GM10266 (cell line): Measurements from ENCODE around the gene INPP5A.

Experiments used
- DNase-seq: peaks from one replicate; pipeline ENCODE4 v3.0.0; 2012; ENCODE audit errors: extremely low spot score
- TF ChIP-seq, protein P1 (sequence below): IDR thresholded peaks from 2 replicates; pipeline ENCODE4 v1.5.1; 2012; ENCODE audit warnings: mild to moderate bottlenecking, low read depth; ENCODE audit not compliant: control insufficient read depth, insufficient read depth; ENCODE audit errors: missing control alignments

The INPP5A gene

GRCh38 chr10:132523561-132524442 lies 13.8 kb upstream of the INPP5A start:
- no peak for DNase-seq
- TF ChIP-seq, protein P1, sequence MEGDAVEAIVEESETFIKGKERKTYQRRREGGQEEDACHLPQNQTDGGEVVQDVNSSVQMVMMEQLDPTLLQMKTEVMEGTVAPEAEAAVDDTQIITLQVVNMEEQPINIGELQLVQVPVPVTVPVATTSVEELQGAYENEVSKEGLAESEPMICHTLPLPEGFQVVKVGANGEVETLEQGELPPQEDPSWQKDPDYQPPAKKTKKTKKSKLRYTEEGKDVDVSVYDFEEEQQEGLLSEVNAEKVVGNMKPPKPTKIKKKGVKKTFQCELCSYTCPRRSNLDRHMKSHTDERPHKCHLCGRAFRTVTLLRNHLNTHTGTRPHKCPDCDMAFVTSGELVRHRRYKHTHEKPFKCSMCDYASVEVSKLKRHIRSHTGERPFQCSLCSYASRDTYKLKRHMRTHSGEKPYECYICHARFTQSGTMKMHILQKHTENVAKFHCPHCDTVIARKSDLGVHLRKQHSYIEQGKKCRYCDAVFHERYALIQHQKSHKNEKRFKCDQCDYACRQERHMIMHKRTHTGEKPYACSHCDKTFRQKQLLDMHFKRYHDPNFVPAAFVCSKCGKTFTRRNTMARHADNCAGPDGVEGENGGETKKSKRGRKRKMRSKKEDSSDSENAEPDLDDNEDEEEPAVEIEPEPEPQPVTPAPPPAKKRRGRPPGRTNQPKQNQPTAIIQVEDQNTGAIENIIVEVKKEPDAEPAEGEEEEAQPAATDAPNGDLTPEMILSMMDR, result no peak

DNA sequence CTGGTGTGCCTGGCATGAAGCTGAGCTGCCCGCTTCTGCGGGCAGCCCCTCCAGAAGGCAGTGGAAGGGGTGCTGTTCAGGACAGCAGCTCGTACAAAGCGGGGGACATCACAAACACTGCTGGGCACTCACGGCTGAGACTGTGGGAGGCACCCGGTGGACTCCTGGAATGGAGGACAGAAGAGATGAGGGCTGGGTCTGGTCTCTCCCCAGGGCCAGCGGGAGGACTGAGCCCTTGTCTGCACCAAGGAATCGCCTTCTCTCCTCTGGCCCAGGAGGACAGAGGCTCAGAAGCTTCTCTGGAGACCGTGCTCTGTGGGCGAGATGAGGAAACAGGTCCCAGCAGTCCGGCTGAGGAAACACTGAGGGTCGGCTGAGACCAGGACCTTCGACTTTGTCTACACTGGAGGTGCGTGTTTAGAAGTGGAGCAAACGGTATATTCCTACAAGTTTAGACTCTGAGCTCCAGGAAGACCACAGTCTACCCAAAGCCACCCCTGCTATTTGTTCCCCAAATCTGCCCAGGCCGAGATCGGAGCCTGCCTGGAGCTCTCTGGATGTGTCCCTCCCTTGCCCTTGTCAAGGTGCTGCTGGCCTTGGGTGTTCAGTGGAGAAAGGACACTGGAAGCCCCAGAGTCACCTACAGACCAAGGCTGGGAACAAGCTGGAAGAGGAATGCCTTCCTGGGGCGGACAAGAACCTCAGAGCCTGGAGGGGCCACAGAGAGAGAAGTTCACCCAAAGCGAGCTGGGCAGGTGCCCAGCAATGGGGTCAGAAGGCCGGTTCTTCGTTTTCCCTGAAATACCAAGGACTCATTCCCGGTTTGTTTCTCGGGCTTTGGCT lies 12.9 kb upstream of the INPP5A start:
- TF ChIP-seq, protein P1, result no peak
- DNase-seq, result no peak

DNA sequence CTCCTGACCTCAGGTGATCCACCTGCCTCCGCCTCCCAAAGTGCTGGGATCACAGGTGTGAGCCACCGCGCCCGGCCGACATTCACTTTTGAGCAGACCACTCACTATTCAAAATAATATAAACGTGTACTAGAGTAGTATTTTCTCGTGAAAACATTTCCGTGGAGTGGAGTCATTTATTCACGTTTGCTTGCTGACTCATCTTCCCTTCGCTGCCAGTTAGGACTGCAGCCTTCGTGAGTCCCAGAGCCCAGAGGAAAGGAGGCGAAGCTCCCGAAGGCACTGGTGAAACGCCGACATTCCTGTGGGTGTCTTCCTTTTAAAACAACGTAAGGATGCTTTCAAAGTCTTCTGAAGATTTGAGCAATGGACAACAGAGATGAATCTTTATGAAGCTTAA lies 10.9 kb upstream of the INPP5A start:
- DNase-seq, result no peak
- TF ChIP-seq, protein P1, result no peak

DNA sequence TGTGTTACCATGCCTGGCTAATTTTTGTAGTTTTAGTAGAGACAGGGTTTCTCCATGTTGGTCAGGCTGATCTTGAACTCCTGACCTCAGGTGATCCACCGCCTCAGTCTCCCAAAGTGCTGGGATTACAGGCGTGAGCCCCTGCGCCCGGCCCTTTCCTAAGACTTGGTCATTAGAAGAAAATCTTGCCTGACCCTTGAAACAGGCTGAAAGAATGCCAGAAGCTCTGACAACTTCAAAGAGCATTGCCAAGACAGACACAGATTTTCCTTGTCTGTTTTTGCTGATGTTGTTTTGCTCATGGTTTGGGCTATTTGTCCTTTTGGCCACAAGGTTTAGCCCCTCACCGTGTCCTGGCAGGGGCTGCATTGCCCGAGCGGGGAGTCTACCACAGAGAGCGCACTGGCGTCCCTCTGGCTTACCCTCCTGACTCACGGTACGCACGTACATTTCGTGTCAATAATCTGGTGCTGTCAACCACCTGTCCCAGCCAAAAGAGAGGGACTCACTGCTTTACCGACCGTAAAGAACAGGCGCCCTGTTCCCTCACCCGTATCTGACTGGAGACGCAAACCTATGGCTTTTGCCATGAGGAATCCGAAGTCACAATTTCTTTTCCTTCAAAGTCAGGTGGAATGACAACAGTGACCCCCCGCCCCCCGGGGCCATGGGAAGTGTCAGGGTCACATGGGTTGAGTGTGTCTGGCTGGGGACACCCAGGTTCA lies 10.1 kb upstream of the INPP5A start:
- TF ChIP-seq, protein P1, result no peak
- no peak for DNase-seq

DNA sequence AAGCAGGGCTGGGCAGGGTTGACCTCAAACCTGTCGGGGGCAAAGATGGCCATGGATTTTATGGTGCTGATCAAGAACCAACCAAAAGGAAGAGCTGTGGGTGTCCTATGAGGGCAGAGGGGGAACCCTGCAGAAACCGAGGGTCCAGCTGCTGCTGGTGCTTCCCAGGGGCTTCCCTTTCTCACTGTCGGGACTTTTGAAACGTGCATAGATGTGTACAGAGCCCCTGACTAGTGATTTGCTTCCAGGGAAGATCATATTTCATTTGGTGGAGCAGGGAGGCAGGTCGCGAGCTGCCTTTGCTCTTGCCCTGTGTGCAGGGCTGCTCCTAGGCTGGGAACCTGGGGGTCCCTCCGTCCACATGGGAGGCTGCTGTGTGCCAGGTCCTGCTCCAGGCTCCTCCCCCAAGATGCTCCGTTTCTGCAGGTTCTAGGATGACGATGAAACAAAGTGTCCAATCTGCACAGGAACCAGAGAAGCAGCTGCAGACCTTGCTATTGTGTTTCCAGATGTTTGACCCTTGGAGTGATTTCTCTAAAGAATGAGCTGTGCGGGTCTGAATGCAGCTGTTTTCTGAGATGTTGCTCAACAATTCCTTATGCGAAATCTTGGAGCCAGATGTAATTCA lies 9.4 kb upstream of the INPP5A start:
- TF ChIP-seq, protein P1, result no peak
- no peak for DNase-seq

DNA sequence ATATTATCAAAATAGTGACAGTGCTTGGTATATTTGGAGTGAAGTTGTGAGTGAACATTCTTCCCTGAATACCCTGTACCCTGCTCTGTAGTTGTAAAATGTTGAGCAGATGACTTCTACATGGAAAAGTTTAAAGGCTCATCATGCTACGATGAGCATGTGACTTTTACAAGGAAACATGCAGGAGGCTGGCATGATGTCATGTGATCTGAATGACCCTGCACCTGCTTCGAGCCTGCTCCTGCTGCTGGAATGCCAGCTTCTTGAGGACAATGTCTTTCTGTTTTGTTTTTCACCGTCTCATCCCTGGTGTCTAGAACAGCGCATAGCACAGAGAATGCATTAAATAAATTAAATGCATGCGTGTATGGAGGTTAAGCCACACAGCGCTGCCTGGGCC lies 5.4 kb upstream of the INPP5A start:
- no peak for DNase-seq
- TF ChIP-seq, protein P1, result no peak
